H1 (cell line): ENCODE measurements around the gene WASF1. TPM values are rescaled to one million over a fixed set of nuclear protein-coding genes. Genes with fewer than 3 reads are reported as not detected.

Source experiments
- BACH1 ChIP-seq: IDR thresholded peaks from 2 replicates; pipeline ENCODE4 v1.6.1; 2012; ENCODE audit warnings: low read length, improper control_type of control experiment
- EZH2 ChIP-seq: fragments of 200-600 bp; sonication (generic); IDR thresholded peaks from 2 replicates; pipeline ENCODE4 v1.7.1; 2012; ENCODE audit warnings: low read depth, mild to moderate bottlenecking, moderate library complexity, low read length, inconsistent platforms; ENCODE audit not compliant: severe bottlenecking
- HDAC6 ChIP-seq: IDR thresholded peaks from one replicate; pipeline ENCODE4 v1.7.1; 2012; ENCODE audit warnings: low read depth, mild to moderate bottlenecking, inconsistent platforms, low read length, moderate library complexity
- JUND ChIP-seq: IDR thresholded peaks from 2 replicates; pipeline ENCODE4 v1.6.1; 2011; ENCODE audit warnings: mild to moderate bottlenecking, improper control_type of control experiment, low read length
- KDM4A ChIP-seq: IDR thresholded peaks from one replicate; pipeline ENCODE4 v1.7.1; 2012; ENCODE audit warnings: low read depth, mild to moderate bottlenecking, moderate library complexity, low read length, inconsistent platforms; ENCODE audit not compliant: severe bottlenecking
- MAFK ChIP-seq: IDR thresholded peaks from 2 replicates; pipeline ENCODE4 v1.6.1; 2012; ENCODE audit warnings: low read depth, mild to moderate bottlenecking, improper control_type of control experiment, low read length
- TAF1 ChIP-seq: IDR thresholded peaks from 2 replicates; pipeline ENCODE4 v1.6.1; 2011; ENCODE audit warnings: mild to moderate bottlenecking, low read depth, low read length
- polyA plus RNA-seq, 7 experiments: library from polyadenylated mRNA; depleted of rRNA in 3 of 7; stranded (reverse) in 5 of 7; unstranded in 2 of 7; fragments of >200 nt in 5 of 7; fragments of 200-250 nt in 2 of 7; gene quantifications; 1 replicate in 5 of 7; 2 replicates in 1 of 7; 4 replicates in 1 of 7; pipeline versions ENCODE4 v1.2.1 to v1.2.3, GENCODE V29; 2011 to 2013; ENCODE audit warnings: missing spikeins in 2 of 7, mixed read lengths in 2 of 7
- total RNA-seq: library from RNA; stranded (reverse); fragmentation: NEBNext Ultra II Directional; extraction: Animal tissue kit (Norgen Biotek cat#: 25700); gene quantifications from 2 replicates; pipeline ENCODE4 v1.2.1, GENCODE V29; 2021

Gene WASF1
- total and polyA plus RNA-seq, 2 of the 8 experiments (the other 6 are each of a cell fraction or from before 2014, with no cell fraction given) = 37.6 to 39.9 TPM

DNA sequence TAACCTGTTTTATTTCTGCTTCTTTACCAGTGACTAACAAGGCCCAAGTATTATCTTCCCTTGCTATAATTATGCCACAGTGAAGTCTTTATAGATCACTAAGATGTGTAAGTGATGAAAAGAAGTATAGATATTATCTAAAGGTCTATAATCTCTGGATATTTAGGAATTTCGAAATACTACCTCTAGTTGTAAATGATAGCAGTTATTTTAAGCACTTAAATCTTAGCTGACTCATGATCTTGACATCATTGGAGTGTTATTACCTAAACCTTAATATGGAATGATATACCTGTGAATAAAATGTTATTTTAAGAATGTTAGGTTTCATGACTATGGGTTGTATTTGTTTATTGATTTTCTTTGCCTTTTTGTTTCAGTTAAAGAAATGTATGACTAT is 32.3 kb upstream of the WASF1 start (continued):
- TF ChIP-seq TAF1 (no peak), EZH2 (no peak), JUND (no peak), KDM4A (no peak), MAFK (no peak), BACH1 (no peak), HDAC6 (no peak)
